GM12872 (cell line): ENCODE data around the gene SUPT20H.

Experiments
- CTCF ChIP-seq: IDR thresholded peaks from 3 replicates; pipeline ENCODE4 v1.5.1; 2011; ENCODE audit warnings: low read depth, mild to moderate bottlenecking, low read length, moderate library complexity; ENCODE audit not compliant: insufficient read depth

SUPT20H gene

DNA sequence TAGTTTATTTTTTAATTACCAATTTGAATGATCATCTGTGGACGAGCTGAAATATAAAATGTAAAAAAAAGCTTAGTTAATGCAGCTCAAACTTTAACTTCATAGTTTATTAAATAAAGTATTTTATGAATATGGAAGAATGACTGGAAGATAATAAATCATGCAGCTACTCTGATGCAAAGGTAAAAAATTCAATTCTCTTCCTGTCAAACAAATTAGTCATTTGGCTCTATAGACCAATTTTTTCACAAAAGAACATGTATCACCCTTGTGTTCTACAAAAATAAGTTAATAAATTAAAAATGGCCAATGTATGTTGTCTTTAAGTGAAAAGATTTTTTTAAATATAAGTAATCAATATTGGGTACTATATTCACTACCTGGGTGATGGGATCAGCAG, 32.7 kb downstream of the SUPT20H start:
- no peak for TF ChIP-seq CTCF

- no peak for TF ChIP-seq CTCF
Observed at GRCh38 chr13:37023871-37024270, 35.6 kb downstream of the SUPT20H start.

- no peak for TF ChIP-seq CTCF
Observed at GRCh38 chr13:37014609-37015008, 44.9 kb downstream of the SUPT20H start.

- TF ChIP-seq CTCF: no peak
Observed at GRCh38 chr13:37011788-37012187, 47.7 kb downstream of the SUPT20H start.

GRCh38 chr13:37011002-37011401, 48.5 kb downstream of the SUPT20H start:
- TF ChIP-seq CTCF: no peak

DNA sequence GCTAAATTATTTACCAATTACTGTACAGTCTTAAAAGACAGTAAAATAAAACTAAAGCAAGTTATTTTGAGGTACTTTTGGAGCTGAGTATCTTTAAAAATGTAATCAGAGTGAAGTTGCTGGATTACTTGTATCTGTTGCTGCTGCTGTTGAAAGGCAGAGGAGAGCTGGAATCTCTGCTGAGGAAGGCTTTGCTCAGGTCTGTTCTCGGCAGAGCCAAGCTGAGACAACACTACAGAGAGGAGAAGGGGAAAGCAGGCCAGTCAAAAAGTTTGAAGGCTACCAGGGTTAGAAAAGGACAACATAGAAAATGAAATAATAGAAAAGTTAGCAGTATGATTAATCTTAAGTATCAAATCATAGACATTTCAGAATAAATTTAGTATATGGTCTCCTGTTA, 49.1 kb downstream of the SUPT20H start:
- no peak for TF ChIP-seq CTCF

- no peak for TF ChIP-seq CTCF
Observed at GRCh38 chr13:37009692-37010091, 49.8 kb downstream of the SUPT20H start.

DNA sequence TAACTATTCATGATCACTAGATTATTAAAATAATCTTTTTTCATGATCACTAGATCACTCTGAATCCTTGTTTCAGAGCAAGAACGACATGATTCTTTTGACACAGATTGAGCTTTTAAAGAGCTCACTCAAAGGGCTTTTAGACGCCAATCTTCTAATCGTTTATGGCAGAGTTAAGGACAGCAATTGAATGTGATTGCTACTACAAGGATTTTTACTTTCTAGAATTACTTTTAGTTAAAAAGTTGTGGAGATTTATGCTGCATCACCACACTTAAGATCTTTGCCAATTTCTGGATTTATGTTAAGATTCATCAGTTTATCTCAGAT, 57.6 kb downstream of the SUPT20H start:
- no peak for TF ChIP-seq CTCF
